NB4 (cell line): ENCODE measurements around the gene IL15RA.
"Not testable (repeated sequence)": the region's sequence is repeated elsewhere in the genome, so short reads cannot be mapped to it uniquely, and the experiment has no call there.

Experiments
- DNase-seq: peaks from one replicate; pipeline ENCODE4 v3.0.0; 2010; ENCODE audit warnings: low read depth
- H3K4me3 ChIP-seq: one replicate; pipeline ENCODE4 v1.5.1; 2011; ENCODE audit warnings: mild to moderate bottlenecking, low read depth, low read length, moderate library complexity
- CTCF ChIP-seq: IDR thresholded peaks from one replicate; pipeline ENCODE4 v1.5.1; 2012; ENCODE audit warnings: low read depth, low read length
- MAX ChIP-seq: IDR thresholded peaks from 2 replicates; pipeline ENCODE4 v1.6.1; 2011; ENCODE audit warnings: low read depth, low read length
- MYC ChIP-seq: IDR thresholded peaks from 2 replicates; pipeline ENCODE4 v1.6.1; 2011; ENCODE audit warnings: low read depth, low read length
- POLR2A ChIP-seq: IDR thresholded peaks from 2 replicates; pipeline ENCODE4 v1.6.1; 2011; ENCODE audit warnings: mild to moderate bottlenecking; ENCODE audit not compliant: insufficient read length; ENCODE audit errors: extremely low read depth

Gene IL15RA

GRCh38 chr10:6005856-6006395, 28.6 kb upstream of the IL15RA start:
- H3K4me3 ChIP-seq, result no peak overlapping the region
- no peak for DNase-seq
- TF ChIP-seq MYC (no peak), MAX (no peak), POLR2A (no peak), CTCF (no peak)

- H3K4me3 ChIP-seq, DNase-seq: not testable (repeated sequence)
These were observed 27.9 kb upstream of the IL15RA start for GRCh38 chr10:6005161-6005804.

- no peak overlapping the region for H3K4me3 ChIP-seq
- TF ChIP-seq MAX (no peak), POLR2A (no peak), CTCF (no peak), MYC (no peak)
- peak; percentile 60 for DNase-seq
These were observed 25.6 kb upstream of the IL15RA start for GRCh38 chr10:6002809-6003510.

- no peak for TF ChIP-seq POLR2A
- TF ChIP-seq MAX, result no peak
- TF ChIP-seq CTCF, result no peak
- no peak for TF ChIP-seq MYC
- DNase-seq, result no peak
- H3K4me3 ChIP-seq, result no peak overlapping the region
These were observed 22.3 kb upstream of the IL15RA start for GRCh38 chr10:5999440-6000165.

GRCh38 chr10:5996696-5997095, 19.4 kb upstream of the IL15RA start:
- DNase-seq, result no peak
- TF ChIP-seq MYC, result no peak
- TF ChIP-seq CTCF, result no peak
- TF ChIP-seq POLR2A, result no peak
- no peak for TF ChIP-seq MAX
- H3K4me3 ChIP-seq, result no peak overlapping the region

GRCh38 chr10:5992398-5992797, 15.1 kb upstream of the IL15RA start:
- TF ChIP-seq CTCF (no peak), POLR2A (no peak), MYC (no peak), MAX (no peak)

More at GRCh38 chr10:5992398-5992797, 15.1 kb upstream of the IL15RA start:
- DNase-seq, result no peak
- H3K4me3 ChIP-seq, result no peak overlapping the region
